Endothelial cell of umbilical vein (primary cell): ENCODE measurements around the gene CBX3. TPM values are rescaled to one million over a fixed set of nuclear protein-coding genes. Genes with fewer than 3 reads are reported as not detected.
A peak's percentile ranks its signal among the peaks of the same experiment; 100 is the strongest.

ENCODE experiments used
- BruUV-seq: library from RNA; stranded (reverse); fragments of 400-500 nt; replicated peaks from 2 replicates; lab custom pipeline; 2021; lab: Mats Ljungman, UMichigan
- CTCF ChIA-PET: fragments of 300-600, 350-600 bp; sonication (Branson Sonifier 250); formaldehyde crosslinking; loops from one replicate; lab custom pipeline; 2021; ENCODE audit warnings: antibody characterized with exemption, inconsistent platforms; lab: Charles Lee
- POLR2A ChIA-PET: fragments of 300-600, 350-600 bp; sonication (Branson Sonifier 250); formaldehyde crosslinking; loops from one replicate; lab custom pipeline; 2021; ENCODE audit warnings: antibody characterized with exemption, inconsistent platforms; lab: Charles Lee
- DNase-seq: peaks from one replicate; pipeline ENCODE4 v3.0.0-alpha.2; 2011; ENCODE audit warnings: low read depth, low spot score
- FAIRE-seq: peaks from 2 replicates; lab custom pipeline; 2011; peaks lifted over from hg19 to GRCh38; lab: Jason Lieb, UNC
- H2AFZ ChIP-seq: 2 replicates; pipeline ENCODE4 v1.6.0; 2012; ENCODE audit warnings: low read depth, low read length, control low read depth, inconsistent platforms
- H3K27ac ChIP-seq: 2 replicates; pipeline ENCODE4 v1.5.1; 2011; ENCODE audit warnings: low read depth, mild to moderate bottlenecking, control low read depth, low read length, moderate library complexity; ENCODE audit not compliant: insufficient read depth
- H3K27me3 ChIP-seq, 2 experiments: 2 replicates each; pipeline versions ENCODE4 v1.6.0 to v1.6.1; 2011; ENCODE audit warnings: low read length in 2 of 2, mixed read lengths in 1 of 2; ENCODE audit not compliant: control insufficient read depth in 2 of 2, insufficient read depth in 2 of 2
- H3K36me3 ChIP-seq, 2 experiments: 2 replicates in 1 of 2; 3 replicates in 1 of 2; pipeline ENCODE4 v1.5.1; 2011; ENCODE audit warnings: low read length in 2 of 2, mild to moderate bottlenecking in 1 of 2, moderate library complexity in 1 of 2; ENCODE audit not compliant: control insufficient read depth in 2 of 2, insufficient read depth in 2 of 2; ENCODE audit errors: extremely low read depth in 1 of 2
- H3K4me1 ChIP-seq: 3 replicates; pipeline ENCODE4 v1.5.1; 2011; ENCODE audit warnings: mild to moderate bottlenecking, low read length; ENCODE audit not compliant: control insufficient read depth, insufficient read depth; ENCODE audit errors: extremely low read depth
- H3K4me2 ChIP-seq: 2 replicates; pipeline ENCODE4 v1.6.1; 2011; ENCODE audit warnings: low read length, control low read depth, mixed read lengths; ENCODE audit not compliant: insufficient read depth
- H3K4me3 ChIP-seq, 3 experiments: fragments of 200-600 bp in 1 of 3; sonication (generic), shearing (Covaris generic) in 1 of 3; replicated peaks in 1 of 3; 2 replicates each; pipeline ENCODE4 v1.5.1; 2011 to 2016; ENCODE audit warnings: control low read depth in 3 of 3, low read length in 3 of 3, mild to moderate bottlenecking in 2 of 3, inconsistent platforms in 1 of 3, low read depth in 1 of 3, moderate library complexity in 1 of 3; ENCODE audit not compliant: insufficient read depth in 1 of 3
- H3K79me2 ChIP-seq: 2 replicates; pipeline ENCODE4 v1.6.0; 2012; ENCODE audit warnings: low read length, inconsistent platforms; ENCODE audit not compliant: control insufficient read depth, insufficient read depth
- H3K9ac ChIP-seq: replicated peaks from 2 replicates; pipeline ENCODE3; 2011; ENCODE audit warnings: low read length, control low read depth; ENCODE audit not compliant: insufficient read depth; ENCODE audit errors: extremely low read depth
- H3K9me1 ChIP-seq: replicated peaks from 3 replicates; pipeline ENCODE4 v1.6.0; 2011; ENCODE audit warnings: mild to moderate bottlenecking, low read length; ENCODE audit not compliant: control insufficient read depth, insufficient read depth; ENCODE audit errors: extremely low read depth
- H3K9me3 ChIP-seq: replicated peaks from 2 replicates; pipeline ENCODE4 v1.5.1; 2012; ENCODE audit warnings: low read length, inconsistent platforms; ENCODE audit not compliant: control insufficient read depth, insufficient read depth
- H4K20me1 ChIP-seq: replicated peaks from 2 replicates; pipeline ENCODE3; 2011; ENCODE audit warnings: mild to moderate bottlenecking, low read length; ENCODE audit not compliant: control insufficient read depth, insufficient read depth; ENCODE audit errors: extremely low read depth
- EZH2 ChIP-seq: IDR thresholded peaks from 2 replicates; pipeline ENCODE4 v1.6.1; 2012; ENCODE audit warnings: borderline replicate concordance, low read depth, mild to moderate bottlenecking, moderate library complexity, low read length, inconsistent platforms; ENCODE audit not compliant: severe bottlenecking
- FOS ChIP-seq: IDR thresholded peaks from 2 replicates; pipeline ENCODE4 v1.6.1; 2011; ENCODE audit warnings: mild to moderate bottlenecking, low read length, moderate library complexity, borderline replicate concordance; ENCODE audit not compliant: insufficient read depth
- GATA2 ChIP-seq: IDR thresholded peaks from 2 replicates; pipeline ENCODE4 v1.7.0; 2011; ENCODE audit warnings: low read depth, mild to moderate bottlenecking, moderate library complexity, mixed read lengths, low read length; ENCODE audit not compliant: insufficient read length, insufficient read depth
- JUN ChIP-seq: IDR thresholded peaks from 2 replicates; pipeline ENCODE4 v1.6.1; 2011; ENCODE audit warnings: borderline replicate concordance, low read depth; ENCODE audit not compliant: insufficient read length, insufficient read depth
- MYC ChIP-seq: IDR thresholded peaks from one replicate; pipeline ENCODE4 v1.6.1; 2011; ENCODE audit warnings: mild to moderate bottlenecking, low read depth, low read length
- POLR2A ChIP-seq: IDR thresholded peaks from 2 replicates; pipeline ENCODE4 v1.6.1; 2012; ENCODE audit warnings: low read depth, mild to moderate bottlenecking, control low read depth, low read length
- POLR2AphosphoS5 ChIP-seq: IDR thresholded peaks from 2 replicates; pipeline ENCODE4 v1.6.1; 2012; ENCODE audit warnings: low read depth, mild to moderate bottlenecking, control low read depth, low read length, moderate library complexity; ENCODE audit not compliant: insufficient read depth
- dilution Hi-C: fragments of 300-500 bp; cut with MboI; formaldehyde crosslinking; loops from one replicate; pipeline ENCODE4 v1.15.0; 2019; ENCODE audit warnings: low sequenced_read_pairs; ENCODE audit not compliant: extremely low pct_ligation_motif_present
- intact Hi-C: fragments of 100-400 bp; cut with micrococcal nuclease; formaldehyde crosslinking; loops from one replicate; pipeline ENCODE4 v1.10.0; 2022
- polyA plus RNA-seq, 4 experiments: library from polyadenylated mRNA; depleted of rRNA in 3 of 4; stranded (reverse) in 3 of 4; unstranded in 1 of 4; fragments of >200 nt; gene quantifications; 2 replicates each; pipeline versions ENCODE4 v1.2.1 to v1.2.3, GENCODE V29; 2011 to 2012; ENCODE audit warnings: missing spikeins in 1 of 4
- total RNA-seq: library from RNA; stranded (reverse); gene quantifications from 2 replicates; pipeline ENCODE4 v1.2.3, GENCODE V29; 2021
- TF ChIP-seq, protein P1 (sequence below): IDR thresholded peaks from 2 replicates; pipeline ENCODE4 v1.6.1; 2011; ENCODE audit not compliant: insufficient read depth, insufficient read length
- TF ChIP-seq, protein P2 (sequence below), 2 donors: IDR thresholded peaks; 1 replicate in 1 of 2; 2 replicates in 1 of 2; pipeline ENCODE4 v1.5.1; 2011; ENCODE audit warnings: low read length in 2 of 2, mild to moderate bottlenecking in 2 of 2, moderate library complexity in 2 of 2, control low read depth in 1 of 2, inconsistent platforms in 1 of 2, low read depth in 1 of 2; ENCODE audit not compliant: insufficient read depth in 1 of 2; ENCODE audit errors: extremely low read depth in 1 of 2

The CBX3 gene
- total and polyA plus RNA-seq, 2 donors (not counting 3 experiments of a cell fraction or from before 2014, with no cell fraction given): 47.5 to 200 TPM

DNA sequence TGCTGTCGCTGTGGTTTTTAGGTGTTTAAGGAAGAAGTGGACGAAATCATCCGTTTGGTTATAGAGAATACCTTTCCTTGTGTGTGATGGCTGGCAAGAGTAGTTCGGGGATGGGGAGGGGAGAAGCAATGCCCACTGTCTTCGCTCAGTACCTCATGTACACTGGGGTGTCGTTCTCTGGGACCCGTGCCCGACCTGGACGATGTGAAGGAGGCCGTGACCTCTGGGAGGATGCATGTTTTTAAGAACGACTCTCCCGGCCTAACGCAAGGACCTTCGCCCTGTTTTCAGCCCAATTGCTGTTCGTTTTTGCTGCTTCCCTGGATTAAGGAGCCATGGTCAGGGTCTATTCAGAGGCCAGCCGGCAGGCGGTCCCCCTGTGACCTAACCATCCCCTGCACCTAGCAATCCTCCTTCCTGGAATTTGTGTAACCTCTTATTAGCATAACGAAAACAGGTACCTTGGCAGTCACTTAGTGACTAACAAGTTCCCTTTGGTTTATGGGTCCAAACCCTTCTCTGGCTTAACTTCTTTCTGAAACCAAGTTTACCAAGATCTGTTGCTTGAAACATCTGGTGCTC is 48.2 kb upstream of the CBX3 start:
- dilution Hi-C loops (no loop called here), intact Hi-C loops (loop anchor here (2.0 to 10.0 kb wide), 7 partner anchors 53 to 961 kb away; no protein-coding TSS in a partner anchor)
- H2AFZ ChIP-seq: peak overlapping the region; percentile 10
- no peak for TF ChIP-seq POLR2A
- no peak for TF ChIP-seq MYC
- TF ChIP-seq GATA2: no peak
- TF ChIP-seq EZH2: no peak
- peak overlapping the region; percentile 29 to 71 (median 68) for H3K4me3 ChIP-seq
- CTCF ChIA-PET: interaction anchor here (1.2 kb wide), 1 partner anchor 47 kb away, joined by 6 read pairs; the partner anchor contains the start of genes CBX3 and HNRNPA2B1
- H3K9ac ChIP-seq: peak overlapping the region; percentile 45
- H3K9me3 ChIP-seq: no peaks in the 10 kb centered on the region
- peak overlapping the region; percentile 76 for H3K4me2 ChIP-seq
- H4K20me1 ChIP-seq: no peaks in the 10 kb centered on the region
- peak overlapping the region; percentile 92 for H3K27ac ChIP-seq
- peaks cover 0 to 4% of the 10 kb centered on the region in 2 experiments for H3K27me3 ChIP-seq
- peaks cover 52% of the 10 kb centered on the region for H3K79me2 ChIP-seq
- no peaks in the 10 kb centered on the region for H3K9me1 ChIP-seq
- no TSS peak for BruUV-seq
- peak; percentile 29 for DNase-seq
- H3K4me1 ChIP-seq: peaks cover 56% of the 10 kb centered on the region
- no peak for FAIRE-seq
- H3K36me3 ChIP-seq: no peaks in the 10 kb centered on the region
- POLR2A ChIA-PET: no interaction called here

DNA sequence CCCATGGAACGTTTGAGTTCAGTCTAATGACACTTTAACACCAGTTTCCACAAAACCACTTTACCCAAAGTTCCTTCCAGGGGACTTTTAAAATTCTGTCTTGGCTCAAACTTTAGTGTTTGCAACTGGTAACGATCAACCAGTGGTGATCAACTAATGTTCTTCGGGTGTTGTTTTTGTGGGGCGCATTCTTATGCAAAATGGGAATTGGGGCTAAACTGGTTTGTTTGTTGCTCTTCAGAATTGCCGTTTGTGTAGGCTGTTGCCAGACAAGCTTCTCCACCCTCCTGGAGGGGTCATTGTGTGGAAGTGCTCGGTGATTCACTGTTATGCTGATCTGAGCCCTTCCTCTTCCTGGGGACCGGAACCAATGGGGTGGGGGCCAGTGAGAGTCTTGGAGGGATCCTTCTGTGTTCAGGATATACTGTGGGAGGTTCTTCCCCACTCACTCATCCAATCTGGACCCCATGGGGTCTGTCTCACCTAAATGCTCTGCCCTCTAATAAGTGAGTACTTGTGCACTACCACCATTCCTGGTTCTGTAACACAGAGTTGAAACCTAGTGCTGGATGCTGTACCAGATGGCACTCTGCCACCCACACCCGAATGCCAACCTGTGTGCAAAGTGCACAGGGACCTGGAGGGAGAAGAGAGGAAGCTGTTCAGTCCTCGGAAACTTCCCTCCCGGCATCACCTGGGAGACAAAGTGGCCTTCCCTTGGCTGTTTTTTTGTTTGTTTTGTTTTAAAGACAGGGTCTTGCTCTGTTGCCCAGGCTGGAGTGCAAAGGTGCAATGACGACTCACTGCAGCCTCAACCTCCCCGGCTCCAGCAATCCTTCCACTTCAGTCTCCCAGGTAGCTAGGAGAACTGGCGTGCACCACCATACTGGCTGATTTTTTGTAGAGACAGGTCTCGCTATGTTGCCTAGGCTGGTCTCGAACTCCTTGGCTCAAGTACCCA is 47.4 kb upstream of the CBX3 start:
- no peaks in the 10 kb centered on the region for H3K36me3 ChIP-seq
- peaks cover 59% of the 10 kb centered on the region for H3K79me2 ChIP-seq
- H3K9me3 ChIP-seq: no peaks in the 10 kb centered on the region
- peak; percentile 79 for DNase-seq
- TF ChIP-seq POLR2AphosphoS5: peak; percentile 62
- TF ChIP-seq, protein P1, sequence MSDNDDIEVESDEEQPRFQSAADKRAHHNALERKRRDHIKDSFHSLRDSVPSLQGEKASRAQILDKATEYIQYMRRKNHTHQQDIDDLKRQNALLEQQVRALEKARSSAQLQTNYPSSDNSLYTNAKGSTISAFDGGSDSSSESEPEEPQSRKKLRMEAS: no peak
- TF ChIP-seq GATA2: peak; percentile 34
- TF ChIP-seq, protein P2, sequence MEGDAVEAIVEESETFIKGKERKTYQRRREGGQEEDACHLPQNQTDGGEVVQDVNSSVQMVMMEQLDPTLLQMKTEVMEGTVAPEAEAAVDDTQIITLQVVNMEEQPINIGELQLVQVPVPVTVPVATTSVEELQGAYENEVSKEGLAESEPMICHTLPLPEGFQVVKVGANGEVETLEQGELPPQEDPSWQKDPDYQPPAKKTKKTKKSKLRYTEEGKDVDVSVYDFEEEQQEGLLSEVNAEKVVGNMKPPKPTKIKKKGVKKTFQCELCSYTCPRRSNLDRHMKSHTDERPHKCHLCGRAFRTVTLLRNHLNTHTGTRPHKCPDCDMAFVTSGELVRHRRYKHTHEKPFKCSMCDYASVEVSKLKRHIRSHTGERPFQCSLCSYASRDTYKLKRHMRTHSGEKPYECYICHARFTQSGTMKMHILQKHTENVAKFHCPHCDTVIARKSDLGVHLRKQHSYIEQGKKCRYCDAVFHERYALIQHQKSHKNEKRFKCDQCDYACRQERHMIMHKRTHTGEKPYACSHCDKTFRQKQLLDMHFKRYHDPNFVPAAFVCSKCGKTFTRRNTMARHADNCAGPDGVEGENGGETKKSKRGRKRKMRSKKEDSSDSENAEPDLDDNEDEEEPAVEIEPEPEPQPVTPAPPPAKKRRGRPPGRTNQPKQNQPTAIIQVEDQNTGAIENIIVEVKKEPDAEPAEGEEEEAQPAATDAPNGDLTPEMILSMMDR (IDR thresholded peaks at IDR 0.05; ENCODE audit: extremely low read depth in 1 of 2, insufficient read depth in 1 of 2, low read depth in 1 of 2, low read length in 2 of 2): no peak
- no peak for TF ChIP-seq MYC
- peak; percentile 47 for TF ChIP-seq JUN
- no peak for TF ChIP-seq EZH2
- peak; percentile 87 for TF ChIP-seq FOS
- peak; percentile 39 for TF ChIP-seq POLR2A
- ChIA-PET POLR2A (no interaction called here), CTCF (interaction anchor here (0.6 to 1.2 kb wide), 4 partner anchors 38 to 46 kb away, joined by 3 to 6 read pairs (median 4); partner anchors contain the start of genes CBX3 and HNRNPA2B1)
- H3K4me1 ChIP-seq: peaks cover 64% of the 10 kb centered on the region
- H2AFZ ChIP-seq: no peak overlapping the region
- dilution Hi-C loops (no loop called here), intact Hi-C loops (loop anchor here (1.0 to 10.0 kb wide), 9 partner anchors 46 to 961 kb away; partner anchors contain the start of gene HNRNPA2B1)
- H3K4me3 ChIP-seq: peak overlapping the region in 2 of 3 experiments; percentile 29 to 68
- FAIRE-seq: peak; percentile 79
- H3K27ac ChIP-seq: peak overlapping the region; percentile 92
- H4K20me1 ChIP-seq: no peaks in the 10 kb centered on the region
- no peaks in the 10 kb centered on the region for H3K9me1 ChIP-seq
- BruUV-seq: TSS peak; percentile 44
- peaks cover 0 to 4% of the 10 kb centered on the region in 2 experiments for H3K27me3 ChIP-seq
- H3K4me2 ChIP-seq: peak overlapping the region; percentile 76
- H3K9ac ChIP-seq: peak overlapping the region; percentile 45
